Activated CD8-positive, alpha-beta memory T cell treated with anti-CD3 and anti-CD28 coated beads for 4 hours (primary cell): ENCODE data around the gene TOM1L2.

ENCODE experiments used
- DNase-seq, 2 donors: peaks; one replicate each; pipeline ENCODE4 v3.0.0-alpha.2; 2020; ENCODE audit warnings: low read depth in 2 of 2

The TOM1L2 gene

DNA sequence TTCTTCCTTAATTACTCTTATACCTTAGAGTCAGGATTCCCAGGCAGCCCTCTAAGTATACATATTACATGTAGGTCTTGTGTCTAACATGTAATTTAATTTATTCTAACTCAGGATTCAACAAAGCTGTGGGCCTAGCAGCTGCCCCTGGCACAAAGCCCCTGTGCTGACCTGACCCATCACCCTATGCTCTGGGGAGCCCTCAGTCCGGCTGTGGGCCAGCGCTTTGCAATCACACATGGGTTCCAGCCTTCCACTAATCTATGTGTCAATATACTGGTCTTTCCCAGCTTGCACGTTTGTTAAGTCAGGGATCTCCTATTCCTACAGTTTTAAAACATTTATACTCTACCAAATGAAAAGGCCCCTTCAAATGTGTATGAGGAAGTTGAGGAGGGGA is 72.7 kb downstream of the TOM1L2 start:
- no peak for DNase-seq

DNA sequence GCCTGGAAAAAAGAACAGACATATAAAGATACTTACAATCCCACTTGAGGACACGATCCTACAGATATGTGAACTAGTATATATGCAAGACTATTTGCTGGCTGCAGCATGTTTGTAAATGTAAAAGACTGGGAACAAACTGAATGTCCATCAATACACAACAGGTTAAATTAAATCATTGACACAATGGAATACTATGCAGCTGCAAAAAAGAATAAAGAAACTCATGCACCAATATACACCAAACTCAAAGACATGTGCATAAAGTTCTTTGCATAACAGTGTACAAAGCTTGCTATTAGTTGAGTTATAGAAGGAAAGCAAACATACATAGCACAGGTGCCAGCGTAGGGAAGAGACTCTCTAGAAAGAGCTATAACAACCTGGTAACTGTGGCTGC is 73.5 kb downstream of the TOM1L2 start:
- no peak for DNase-seq

DNA sequence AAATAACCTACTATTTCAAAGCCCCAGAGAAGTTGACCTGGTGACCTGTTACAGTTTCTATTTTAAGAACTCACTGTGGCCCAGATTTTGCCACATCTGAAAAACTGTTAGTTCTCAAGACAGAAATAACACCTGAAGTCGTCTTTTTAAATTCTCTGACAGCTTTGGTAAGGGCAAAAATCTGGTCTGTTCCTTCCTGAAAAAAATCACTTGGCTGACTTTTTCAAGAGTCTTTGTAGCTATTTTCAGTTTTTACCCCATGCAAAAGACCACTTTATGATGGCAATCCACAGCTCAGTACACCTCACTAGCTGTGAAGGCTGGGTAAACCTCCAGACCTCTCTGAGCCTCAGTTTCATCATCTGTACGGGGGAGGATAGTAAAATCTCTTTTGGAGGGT is 74.8 kb downstream of the TOM1L2 start:
- no peak for DNase-seq

DNA sequence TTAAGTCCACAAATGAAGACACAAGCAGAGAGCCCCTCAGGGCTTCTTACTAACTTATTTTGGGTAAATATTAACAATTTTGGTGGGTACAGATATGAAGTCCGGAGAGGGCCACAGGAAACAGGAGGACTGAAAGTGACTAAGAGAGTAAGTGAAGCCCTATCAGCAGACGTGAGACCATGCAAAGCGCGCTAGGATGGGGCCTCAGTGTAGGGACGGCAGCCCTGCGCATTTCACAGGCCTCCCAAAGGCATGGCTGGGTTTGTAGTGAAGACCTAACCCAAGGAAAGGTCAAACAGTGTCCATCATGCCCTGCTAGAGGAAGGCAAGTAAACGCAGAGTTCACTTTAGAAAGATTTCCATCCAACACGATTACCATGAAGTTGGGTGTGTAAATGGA is 75.5 kb downstream of the TOM1L2 start:
- DNase-seq, result no peak

DNA sequence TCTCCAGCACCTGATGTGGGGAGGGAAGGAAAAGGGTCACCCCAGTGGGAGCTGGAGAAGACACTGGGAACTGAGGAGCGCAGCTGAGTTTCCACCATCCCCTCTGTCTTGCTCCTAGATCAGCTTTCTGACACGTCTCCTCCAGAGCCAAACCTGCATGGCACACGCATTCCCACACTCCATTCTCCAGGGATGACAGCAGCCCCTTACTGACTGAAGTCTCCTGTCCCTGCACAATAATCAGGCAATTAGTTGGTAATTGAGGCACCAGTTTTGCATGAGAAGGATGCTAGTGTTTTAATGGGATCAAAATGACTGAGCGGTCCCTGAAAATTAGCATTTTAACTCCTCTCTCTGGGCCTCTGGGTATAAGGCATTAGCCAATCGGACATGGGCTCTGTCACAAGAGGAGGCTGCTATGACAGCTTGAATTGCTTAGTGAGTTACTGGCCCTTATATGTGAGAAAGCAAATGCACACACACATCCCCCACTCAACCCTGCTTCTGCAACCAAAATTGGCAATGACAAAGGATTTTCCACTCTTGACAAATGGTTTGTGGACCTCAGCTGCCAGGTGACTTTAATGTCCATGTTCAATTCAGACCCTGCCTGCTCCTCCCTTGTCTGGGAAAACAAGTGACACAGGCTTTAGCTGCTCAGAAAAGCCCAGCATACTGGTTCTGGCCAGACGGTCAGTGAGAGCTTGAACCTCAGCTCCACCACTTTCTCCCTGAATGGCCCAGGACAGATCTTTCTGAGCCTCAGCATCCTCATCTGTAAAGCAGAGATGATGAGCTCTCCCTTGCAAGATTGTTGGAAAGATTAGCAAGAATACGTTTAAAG is 78.2 kb downstream of the TOM1L2 start:
- no peak for DNase-seq

DNA sequence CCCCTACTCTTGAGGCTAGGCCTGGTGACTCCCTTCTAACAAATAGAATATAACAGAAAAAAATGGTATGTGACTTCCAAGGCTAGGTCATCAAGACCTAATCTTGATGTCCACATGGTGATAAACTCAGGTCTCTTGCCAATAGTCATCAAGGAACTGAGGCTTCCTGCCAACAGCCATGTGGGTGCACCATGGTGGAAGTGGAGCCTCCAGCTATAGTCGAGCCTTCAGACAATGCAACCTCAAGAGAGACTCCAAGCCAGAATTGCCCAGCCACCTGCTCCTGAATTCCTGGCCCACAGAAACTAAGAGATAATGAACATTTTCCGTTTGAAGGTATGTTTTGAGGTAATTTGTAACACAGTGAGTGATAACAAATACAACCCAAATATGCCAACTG is 79.5 kb downstream of the TOM1L2 start:
- no peak for DNase-seq

DNA sequence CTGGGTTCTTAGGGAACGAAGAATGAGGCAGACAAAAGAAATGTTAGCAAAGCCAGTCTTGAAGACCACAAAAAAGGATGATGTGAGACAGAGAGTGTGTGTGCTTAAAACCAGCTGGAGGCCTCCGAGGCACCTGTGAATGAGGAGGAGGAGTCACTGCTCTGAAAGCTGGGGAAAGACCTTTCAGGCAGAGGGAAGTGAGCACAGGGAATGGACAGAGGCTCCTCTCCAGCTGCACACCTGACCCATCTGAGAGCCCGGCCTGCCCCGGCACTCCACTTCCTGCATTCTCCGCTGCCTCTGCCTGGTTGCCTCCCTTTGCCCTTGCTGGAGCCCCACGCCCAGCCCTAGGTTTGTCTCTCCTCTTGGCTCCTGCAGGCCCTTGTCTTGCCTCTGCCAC is 80.2 kb downstream of the TOM1L2 start:
- DNase-seq, result no peak

DNA sequence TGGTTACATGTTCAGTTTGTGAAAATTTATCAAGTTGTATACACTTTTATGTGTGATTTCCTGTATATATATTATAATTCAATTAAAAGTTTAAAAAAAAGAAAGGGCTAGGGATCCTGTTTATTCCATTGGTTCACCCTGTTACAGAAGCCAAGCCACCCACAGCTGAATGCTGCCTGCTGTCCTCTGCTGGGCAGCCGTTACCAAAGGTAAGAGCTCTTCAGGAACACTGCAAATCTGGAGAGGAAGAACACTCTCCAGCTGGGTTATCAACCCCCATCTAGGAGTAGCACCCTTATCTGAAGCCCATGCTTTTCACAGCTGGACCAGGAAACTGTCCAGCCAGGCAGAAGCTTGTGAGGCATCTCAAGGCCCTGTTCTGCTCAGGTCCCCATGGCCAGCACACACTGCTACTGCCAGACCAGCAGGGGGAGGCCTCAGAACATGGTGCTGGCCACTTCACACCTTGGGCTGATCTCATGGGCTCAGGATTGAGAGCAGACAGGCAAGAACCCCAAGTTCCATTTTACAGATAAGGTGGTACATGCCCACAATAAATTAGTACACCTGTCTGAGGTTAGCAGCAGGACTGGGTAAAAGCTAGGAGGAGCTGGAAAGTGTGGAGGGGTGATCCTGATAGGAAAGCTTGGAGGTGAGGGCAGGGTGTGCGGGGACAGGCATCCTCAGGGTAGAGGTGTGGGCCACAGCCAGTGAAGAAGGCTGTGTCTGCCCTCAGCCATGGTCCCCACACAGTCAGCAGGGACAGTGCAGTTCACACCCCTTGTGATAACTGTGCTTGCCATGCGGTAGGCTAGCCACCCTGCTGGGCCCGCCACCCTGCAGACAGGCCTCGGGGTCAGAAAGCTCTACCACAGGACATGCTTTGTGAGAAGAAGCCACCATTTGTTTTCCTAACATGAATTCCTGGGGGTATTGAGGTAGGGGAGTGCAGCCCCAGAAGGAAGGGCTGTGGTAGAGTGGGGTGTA is 81.1 kb downstream of the TOM1L2 start:
- DNase-seq, result peak in 1 of 2 donors; percentile 12

DNA sequence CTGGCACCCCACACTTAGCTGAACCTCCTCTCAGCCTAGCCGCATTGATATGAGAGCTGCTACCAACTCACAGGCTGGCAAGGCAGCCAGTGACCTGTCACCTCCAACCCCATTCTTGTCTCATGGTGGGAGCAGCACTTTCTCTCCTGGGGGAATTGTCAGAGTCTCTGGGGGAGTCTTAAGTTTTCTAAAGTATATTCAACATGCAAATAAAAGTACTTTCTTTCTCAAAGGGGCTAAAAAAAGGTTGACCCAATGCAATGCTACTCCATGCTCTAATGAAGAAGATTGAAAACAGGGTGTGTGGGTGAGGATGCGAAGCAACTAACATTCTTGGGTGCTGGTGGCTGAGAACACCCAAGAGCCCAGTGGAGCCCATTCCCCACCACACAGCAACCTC is 82.3 kb downstream of the TOM1L2 start:
- DNase-seq, result no peak

DNA sequence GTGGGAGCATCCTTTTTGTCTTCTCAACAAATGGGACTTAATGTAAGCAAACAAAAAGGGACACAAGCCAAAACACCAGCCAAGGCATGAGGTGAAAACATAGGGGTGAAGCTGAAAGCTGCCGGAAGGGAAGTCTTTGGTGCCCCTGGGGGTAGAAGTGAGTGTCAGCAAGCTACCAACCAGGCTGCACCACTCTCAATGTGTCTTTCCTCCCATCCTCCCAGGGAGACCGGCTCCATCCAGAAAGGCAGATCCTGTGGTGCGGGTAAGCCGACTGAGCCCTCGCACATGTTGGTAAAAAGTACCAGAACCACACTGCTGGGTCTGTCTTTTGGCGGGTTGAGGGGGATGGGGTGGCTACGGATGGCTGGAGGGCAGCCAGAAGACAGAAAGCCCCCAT is 83.4 kb downstream of the TOM1L2 start:
- DNase-seq, result no peak

DNA sequence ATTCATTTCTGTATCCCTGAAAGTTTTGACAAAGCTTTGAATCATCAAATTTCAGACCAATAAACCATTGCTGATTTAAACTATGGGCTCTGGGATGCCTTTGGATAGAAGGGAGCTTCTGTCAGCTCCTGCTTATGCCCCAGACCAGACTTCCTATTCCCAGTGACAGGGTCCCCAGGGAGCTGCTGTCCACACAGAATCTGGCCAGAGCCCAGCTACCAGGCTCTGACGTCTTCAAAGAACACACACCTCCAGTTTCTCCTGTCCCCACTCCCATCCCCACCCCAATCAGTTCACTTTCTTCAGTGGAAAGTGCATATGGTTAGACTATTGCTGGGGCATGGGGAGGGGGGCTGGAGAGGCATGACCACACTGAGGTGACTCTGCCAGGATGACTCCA is 83.8 kb downstream of the TOM1L2 start:
- DNase-seq, result no peak

DNA sequence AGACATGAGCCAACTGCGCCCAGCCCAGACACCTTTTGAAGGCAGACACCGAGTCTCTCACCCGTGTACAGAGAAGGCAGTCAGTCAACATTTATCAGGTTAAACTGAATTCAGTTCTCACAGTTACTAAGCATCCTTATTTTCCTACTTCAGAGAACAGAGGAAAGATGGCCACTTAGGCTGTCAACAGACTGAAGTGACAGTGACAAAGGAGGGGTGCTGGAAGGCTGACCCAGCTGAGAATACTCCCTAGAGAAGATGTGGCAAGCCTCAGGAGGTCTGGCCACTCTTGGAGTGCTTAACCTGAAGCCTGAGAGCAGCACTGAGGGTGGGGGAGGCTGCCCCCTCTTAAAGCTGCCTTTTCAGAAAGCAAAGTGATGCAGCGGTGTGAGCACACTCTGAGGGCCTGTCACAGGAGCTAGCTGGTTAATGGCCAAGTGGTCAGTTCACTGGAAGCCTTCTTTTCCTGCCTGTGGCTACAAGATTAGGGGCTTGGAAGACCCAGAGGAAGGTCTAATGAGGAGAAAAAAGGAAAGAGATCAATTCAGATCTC is 84.4 kb downstream of the TOM1L2 start:
- DNase-seq, result no peak

DNA sequence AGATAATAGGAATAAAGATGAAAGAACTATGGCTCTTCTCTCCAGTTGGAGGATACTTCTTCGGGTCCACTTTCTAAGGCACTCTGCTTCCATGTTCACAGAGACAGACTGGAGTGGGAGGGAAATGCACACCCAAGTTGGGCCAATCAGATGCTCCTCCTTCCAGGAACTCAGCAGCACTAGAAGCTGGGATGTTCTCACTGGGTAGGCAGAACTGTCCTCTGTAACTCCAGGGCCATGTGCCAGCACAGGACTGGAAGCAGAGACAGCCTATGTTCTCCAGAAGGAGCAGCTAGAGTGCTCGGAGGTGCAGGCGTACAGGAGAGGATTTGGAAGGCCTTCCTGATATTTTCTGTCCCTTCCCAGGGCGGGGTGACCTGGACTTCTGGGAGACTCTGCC is 85.5 kb downstream of the TOM1L2 start:
- DNase-seq, result no peak

DNA sequence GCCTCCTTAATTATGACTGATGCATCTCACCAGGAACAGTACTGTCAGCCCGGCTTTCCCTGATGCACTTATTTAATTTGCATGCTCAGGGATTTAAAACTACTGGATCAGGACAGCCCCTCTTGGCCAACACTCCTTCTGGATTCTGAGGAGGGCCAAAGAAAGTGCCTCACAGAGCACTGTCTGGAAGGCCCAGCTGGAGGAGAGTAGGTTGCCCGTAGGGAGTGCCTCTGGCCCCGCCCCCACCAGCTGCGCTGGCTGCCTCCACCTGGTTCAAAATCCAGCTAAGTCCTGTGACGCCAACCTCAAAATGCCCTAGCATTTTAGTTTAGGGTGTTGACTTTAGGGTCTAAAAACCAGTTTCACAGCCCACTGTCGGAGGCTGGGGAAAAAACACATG is 86.0 kb downstream of the TOM1L2 start:
- DNase-seq, result no peak

DNA sequence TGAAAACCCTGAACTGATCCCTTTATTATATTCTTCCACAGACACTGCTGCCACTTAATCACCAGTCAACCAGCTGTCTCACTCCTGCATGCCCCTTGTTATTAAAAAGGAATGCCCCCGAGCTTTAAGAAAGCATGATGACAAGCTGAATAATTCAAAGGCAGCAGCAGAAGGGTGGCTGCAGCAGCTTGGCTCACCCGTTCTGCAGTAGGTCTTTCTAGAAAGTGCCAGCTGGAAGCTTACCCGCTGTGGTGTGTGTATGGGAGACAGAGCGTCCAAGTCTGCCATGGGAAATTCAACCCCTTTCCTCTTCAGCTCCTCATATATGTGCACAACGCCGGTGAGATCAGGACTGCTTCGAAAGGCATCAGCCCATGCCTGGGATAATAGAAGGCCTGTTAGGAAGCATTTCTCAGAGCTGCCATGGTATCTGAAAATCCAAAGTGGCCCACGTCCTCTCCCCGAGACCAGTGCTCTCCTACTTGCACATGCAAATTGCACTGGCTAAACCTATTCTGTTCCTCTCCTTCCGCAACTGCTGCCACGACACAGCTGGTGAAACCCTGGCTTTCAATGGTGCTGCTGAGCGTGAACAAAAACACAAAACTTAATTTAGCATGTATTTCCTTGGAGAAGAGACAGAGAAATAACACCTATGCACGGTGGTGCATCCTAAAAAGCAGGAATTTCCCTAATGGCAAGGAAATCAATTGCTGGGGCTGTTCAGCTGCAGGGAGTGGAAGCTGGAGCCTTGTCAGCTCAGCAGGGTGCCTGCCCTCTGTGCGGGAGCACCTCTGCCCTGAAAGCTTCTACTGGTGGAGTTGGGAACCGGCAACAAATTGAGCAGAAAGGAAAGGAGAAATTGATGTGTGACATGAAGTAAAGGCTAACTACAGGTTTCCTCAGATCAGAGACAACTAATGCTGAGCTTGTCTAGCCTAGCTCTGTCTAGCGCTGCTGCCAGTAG is 87.5 kb downstream of the TOM1L2 start:
- DNase-seq, result no peak

DNA sequence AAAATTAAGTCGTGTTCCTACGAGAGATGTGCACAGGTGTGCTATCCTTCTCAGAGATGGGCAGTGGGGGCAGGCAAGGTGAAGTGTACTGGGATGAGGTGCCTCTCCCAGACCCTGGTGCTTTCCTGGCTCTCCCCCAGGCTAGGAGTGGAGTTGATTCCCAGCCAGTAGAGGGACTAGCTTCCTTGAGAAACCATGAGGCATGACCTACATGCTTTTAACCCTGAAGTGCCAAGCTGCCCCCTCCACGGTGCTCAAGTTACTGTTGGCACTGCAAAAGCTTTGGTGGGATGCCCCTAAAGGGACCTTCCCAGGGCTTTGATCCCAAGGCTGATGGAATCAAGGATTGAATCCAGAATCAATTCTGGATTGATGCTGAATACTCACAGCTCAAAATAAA is 88.4 kb downstream of the TOM1L2 start:
- DNase-seq, result no peak

DNA sequence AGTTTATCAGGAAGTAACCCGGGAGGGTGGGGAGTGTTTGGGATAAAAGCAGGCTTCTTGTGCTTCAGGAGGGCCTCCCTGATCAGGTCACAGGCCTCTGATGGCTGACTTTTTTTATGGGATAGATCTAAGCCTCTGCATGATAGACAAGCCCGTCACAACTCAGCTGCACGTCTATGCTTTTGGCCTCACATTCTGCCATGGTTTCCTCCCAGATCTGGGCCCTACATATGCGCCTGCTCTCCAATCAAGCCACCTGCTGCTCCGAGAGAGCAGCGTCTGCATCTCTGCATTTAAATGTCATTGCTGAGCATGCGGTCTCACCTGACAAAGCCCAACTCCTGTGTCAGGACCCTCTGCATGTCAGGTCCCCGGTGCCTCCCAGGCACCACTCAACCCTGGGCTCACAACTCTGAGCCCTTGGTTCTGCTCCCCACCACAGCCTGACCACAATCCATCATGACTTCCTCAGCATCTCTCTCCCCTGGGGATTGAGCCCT is 90.1 kb downstream of the TOM1L2 start:
- no peak for DNase-seq

DNA sequence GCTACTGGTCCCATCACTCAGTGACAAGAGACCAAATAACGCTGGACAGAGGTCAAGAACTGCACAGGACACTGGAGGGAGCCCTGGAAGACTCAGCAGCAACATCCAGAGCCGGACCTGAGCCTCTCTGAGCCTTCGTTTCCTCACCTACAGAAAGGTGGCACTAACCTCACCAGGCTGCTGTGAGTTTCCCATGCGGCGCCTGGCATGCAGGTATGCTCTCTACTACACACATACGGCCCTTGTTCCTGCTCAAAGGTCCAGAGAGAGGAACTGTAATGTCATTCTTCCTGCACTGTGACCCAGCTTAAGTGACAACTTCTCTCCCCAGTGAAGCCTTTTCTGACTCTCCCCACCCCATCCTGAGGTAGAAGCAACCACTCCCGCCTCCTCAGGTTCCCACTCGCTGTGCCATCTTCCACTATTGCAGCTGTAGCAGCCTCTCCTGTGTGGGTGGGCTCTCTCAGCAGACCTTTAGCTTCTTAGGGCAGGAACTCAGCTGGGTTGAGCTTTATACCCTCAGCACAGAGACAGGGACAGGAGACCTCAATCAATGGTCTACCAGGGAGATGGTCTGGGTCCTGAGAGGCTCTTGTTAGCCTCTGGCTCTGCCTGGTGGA is 91.5 kb downstream of the TOM1L2 start:
- DNase-seq, result no peak

DNA sequence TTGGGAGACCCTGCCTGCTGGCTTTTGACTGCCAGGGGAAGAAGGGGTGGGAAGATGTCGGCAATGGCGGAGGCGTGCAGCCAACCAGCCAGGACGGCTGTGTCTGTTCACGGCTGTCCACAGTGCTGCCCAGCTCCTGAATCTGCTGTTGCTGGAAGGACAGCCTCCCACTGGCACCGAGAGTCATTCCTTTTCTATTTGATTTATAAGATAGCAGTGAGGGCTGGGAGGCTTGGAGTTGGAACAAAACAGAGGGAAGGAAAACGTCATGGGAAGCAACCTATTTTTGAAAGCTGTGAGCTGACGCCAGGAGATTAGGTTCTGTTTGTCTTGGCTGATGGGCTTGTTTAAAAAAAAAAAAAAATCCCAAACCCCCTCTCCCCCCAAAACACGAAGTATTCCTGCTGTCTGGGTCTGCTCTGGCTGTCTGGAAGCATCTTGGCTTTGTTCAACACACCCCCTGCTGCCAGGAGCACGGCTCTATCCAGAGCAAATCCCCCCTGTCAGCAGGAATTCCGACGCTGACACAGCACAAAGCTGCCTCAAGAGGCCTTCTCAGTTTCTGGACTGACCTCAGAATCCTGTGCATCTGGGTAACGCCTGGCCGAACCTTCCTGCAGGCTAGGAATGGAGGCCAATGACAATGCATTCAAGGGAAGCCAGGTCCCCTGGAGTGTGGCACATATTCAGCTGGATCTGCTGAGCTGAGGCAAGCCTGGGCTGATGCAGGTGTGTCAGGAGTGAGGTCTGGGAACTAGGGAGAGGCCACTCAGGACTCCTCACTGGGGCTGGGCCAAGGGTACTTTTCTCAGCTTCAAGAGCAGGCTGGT is 94.5 kb downstream of the TOM1L2 start:
- DNase-seq, result no peak
